HG03039 (cell line): ENCODE data around the gene OR5AS1.
"Not testable (repeated sequence)": the region's sequence is repeated elsewhere in the genome, so short reads cannot be mapped to it uniquely, and the experiment has no call there.

Source experiments
- ATAC-seq: cut with Tn5 transposase; IDR thresholded peaks from one replicate; pipeline ENCODE4 v1.9.1; 2021; ENCODE audit warnings: mild to moderate bottlenecking, moderate library complexity; ENCODE audit not compliant: unreplicated experiment

Gene OR5AS1

GRCh38 chr11:56027354-56027753 lies at the start of gene OR5AS1:
OR5AS1 (plus strand) TSS chr11:56027654; CDS start chr11:56030419, 2,765 bp downstream.
- ATAC-seq = no peak

- ATAC-seq = no peak
These were observed 32.9 kb upstream of the OR5AS1 start, which contains the start of gene OR5F1 for GRCh38 chr11:55994525-55994924. OR5F1 (minus strand) TSS chr11:55994625; CDS start chr11:55994625, 0 bp downstream.

GRCh38 chr11:56010716-56011115 lies 16.7 kb upstream of the OR5AS1 start:
- ATAC-seq = no peak

- no peak for ATAC-seq
These were observed 13.6 kb upstream of the OR5AS1 start for GRCh38 chr11:56013805-56014204.

GRCh38 chr11:56045538-56045937 lies 18.1 kb downstream of the OR5AS1 start:
- no peak for ATAC-seq

GRCh38 chr11:56048480-56048879 lies 21.0 kb downstream of the OR5AS1 start:
- ATAC-seq = no peak

GRCh38 chr11:56049487-56049886 lies 22.0 kb downstream of the OR5AS1 start:
- ATAC-seq = no peak

GRCh38 chr11:56056366-56056765 lies 28.9 kb downstream of the OR5AS1 start:
- ATAC-seq = not testable (repeated sequence)

- ATAC-seq = not testable (repeated sequence)
These were observed 30.3 kb downstream of the OR5AS1 start for GRCh38 chr11:56057661-56058237.

GRCh38 chr11:56058260-56058780 lies 30.9 kb downstream of the OR5AS1 start:
- not testable (repeated sequence) for ATAC-seq

- no peak for ATAC-seq
These were observed 39.5 kb downstream of the OR5AS1 start for GRCh38 chr11:56066980-56067379.
